ENCODE measurements around the gene EDRF1.

The EDRF1 gene

GRCh38 chr10:125795637-125796190 is 76.2 kb downstream of the EDRF1 start:
- DNase-seq, result no peak

- DNase-seq, result no peak
Observed at GRCh38 chr10:125797424-125797823, 77.9 kb downstream of the EDRF1 start.

GRCh38 chr10:125797994-125798662 is 78.6 kb downstream of the EDRF1 start:
- no peak for DNase-seq

GRCh38 chr10:125799451-125800182 is 80.1 kb downstream of the EDRF1 start:
- no peak for DNase-seq

- DNase-seq, result no peak
Observed at GRCh38 chr10:125801574-125801973, 82.1 kb downstream of the EDRF1 start.

- DNase-seq, result no peak
Observed at GRCh38 chr10:125802131-125802530, 82.6 kb downstream of the EDRF1 start.

- DNase-seq, result no peak
Observed at GRCh38 chr10:125802739-125803138, 83.2 kb downstream of the EDRF1 start.

- no peak for DNase-seq
Observed at GRCh38 chr10:125808047-125808446, 88.5 kb downstream of the EDRF1 start.

- DNase-seq, result no peak
Observed at GRCh38 chr10:125811251-125811650, 91.7 kb downstream of the EDRF1 start.

GRCh38 chr10:125812128-125812750 is 92.7 kb downstream of the EDRF1 start:
- no peak for DNase-seq
